LNCaP clone FGC (cell line): ENCODE data around the gene TRIM29.
A peak's percentile ranks its signal among the peaks of the same experiment; 100 is the strongest.
"Not testable (repeated sequence)": the region's sequence is repeated elsewhere in the genome, so short reads cannot be mapped to it uniquely, and the experiment has no call there.

Experiments used
- DNase-seq: peaks from one replicate; pipeline ENCODE4 v3.0.0-alpha.2; 2011; ENCODE audit warnings: low read depth
- H3K4me3 ChIP-seq: 2 replicates; pipeline ENCODE4 v1.5.1; 2011; ENCODE audit warnings: mild to moderate bottlenecking, low read depth, low read length, control low read depth
- TF ChIP-seq, protein P1 (sequence below): IDR thresholded peaks from 2 replicates; pipeline ENCODE4 v1.5.1; 2012; ENCODE audit warnings: mild to moderate bottlenecking; ENCODE audit not compliant: control insufficient read depth, insufficient read depth; ENCODE audit errors: extremely low read depth

The TRIM29 gene

DNA sequence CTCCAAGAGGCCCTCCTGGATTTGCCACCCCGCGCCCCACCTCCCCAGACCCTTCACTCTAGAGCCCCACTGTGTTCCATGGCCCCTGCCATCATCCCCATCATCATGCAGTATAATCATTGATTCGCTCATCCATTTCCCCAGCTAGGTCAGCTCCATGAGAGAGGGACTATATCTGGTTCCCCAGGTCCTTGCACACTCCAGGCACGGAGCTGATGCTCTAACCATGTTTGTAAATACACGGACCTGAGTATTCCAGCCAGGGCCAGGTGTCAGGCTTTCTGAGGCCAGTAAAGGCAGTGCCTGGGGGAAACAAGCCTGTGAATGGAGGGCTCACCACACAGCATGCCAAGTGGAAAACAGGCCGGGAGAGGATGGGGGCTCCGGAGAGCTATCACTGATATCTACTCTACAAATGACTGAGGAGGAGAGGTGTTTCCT is 45.8 kb upstream of the TRIM29 start:
- TF ChIP-seq, protein P1, sequence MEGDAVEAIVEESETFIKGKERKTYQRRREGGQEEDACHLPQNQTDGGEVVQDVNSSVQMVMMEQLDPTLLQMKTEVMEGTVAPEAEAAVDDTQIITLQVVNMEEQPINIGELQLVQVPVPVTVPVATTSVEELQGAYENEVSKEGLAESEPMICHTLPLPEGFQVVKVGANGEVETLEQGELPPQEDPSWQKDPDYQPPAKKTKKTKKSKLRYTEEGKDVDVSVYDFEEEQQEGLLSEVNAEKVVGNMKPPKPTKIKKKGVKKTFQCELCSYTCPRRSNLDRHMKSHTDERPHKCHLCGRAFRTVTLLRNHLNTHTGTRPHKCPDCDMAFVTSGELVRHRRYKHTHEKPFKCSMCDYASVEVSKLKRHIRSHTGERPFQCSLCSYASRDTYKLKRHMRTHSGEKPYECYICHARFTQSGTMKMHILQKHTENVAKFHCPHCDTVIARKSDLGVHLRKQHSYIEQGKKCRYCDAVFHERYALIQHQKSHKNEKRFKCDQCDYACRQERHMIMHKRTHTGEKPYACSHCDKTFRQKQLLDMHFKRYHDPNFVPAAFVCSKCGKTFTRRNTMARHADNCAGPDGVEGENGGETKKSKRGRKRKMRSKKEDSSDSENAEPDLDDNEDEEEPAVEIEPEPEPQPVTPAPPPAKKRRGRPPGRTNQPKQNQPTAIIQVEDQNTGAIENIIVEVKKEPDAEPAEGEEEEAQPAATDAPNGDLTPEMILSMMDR, result no peak
- DNase-seq, result no peak
- no peak overlapping the region for H3K4me3 ChIP-seq

GRCh38 chr11:120182790-120183491 is 45.0 kb upstream of the TRIM29 start:
- no peak for DNase-seq
- TF ChIP-seq, protein P1, result peak; percentile 37
- no peak overlapping the region for H3K4me3 ChIP-seq

DNA sequence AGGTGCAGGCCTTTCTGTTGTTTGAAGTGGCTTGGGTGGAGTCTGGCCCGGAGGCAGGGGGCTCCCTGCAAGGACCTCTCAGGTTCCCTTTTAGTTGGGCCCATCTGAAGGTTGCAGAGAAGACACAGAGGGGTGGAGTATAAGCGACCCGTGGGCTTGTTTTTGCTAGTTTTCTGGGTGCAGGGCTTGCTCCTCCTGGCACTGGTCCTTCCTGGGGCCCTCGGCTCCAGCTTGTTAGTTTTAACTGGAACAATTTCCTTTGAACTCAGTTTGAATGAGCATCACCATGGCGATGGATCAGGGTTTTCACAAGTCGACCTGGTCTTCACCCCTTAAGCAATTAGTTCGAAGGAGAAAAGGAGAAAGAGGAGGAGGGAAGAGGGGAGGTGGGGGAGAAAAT is 44.5 kb upstream of the TRIM29 start:
- H3K4me3 ChIP-seq, result no peak overlapping the region
- DNase-seq, result no peak
- TF ChIP-seq, protein P1, result no peak

DNA sequence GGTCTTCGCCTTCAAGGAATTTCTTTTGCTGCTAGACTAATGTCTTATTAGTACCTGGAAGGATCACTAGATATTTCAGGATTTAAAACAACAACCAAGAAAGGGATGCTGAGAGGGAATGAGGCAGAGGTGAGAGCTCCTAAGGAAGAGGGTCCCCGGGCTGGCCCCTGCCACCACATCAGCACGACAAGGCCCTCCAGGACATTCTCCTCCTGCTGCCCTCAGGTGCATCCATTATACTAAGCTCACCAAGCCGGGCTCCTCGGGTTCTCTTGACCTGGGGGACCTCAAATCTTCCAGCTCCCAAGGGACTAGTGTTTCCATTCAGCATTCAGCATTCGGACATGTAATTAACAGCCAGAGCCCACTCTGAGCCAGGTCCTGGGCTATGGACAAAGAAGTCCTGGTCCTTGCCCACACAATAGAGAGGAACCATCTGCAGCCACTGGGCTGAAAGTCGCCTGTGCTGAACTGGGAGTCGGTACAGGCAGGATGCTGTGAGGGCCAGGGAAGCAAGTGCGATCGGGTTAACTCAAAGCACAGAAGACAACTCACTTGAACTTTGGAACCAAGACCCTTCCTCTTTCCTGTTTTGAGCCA is 43.6 kb upstream of the TRIM29 start:
- DNase-seq, result no peak
- TF ChIP-seq, protein P1, result no peak
- no peak overlapping the region for H3K4me3 ChIP-seq

DNA sequence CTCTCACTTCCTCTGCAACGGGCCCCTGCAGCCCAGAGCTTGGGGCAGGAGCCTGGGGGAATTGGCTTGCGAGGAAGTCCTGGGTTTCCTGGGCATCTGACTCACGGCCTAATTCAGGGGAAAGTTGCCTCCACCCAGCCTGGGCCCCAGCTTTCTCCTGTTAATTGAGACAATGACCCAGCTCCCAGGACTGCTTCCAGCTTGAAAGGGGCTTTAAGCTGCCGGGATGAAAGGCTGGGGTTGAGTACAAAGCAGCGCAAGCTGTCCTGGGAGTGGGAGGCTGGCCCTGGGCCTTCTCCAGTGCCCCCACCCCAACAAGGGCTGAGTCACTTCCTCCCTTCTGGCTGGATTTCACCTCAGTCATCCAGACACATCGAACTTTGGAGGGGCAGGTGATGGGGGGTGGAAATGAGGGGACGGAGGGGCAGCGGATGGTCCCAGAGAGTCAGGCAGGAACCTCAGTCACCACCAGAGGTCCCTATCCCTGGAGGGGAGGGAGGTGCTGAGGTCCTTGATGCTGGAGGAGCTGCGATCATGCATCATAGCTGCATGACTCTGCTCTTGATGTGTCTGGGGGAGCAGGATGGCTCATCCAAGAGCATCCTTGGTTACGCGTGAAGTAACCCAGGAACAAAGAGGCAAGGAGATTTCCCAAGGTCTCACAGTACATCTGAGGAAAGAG is 42.8 kb upstream of the TRIM29 start:
- no peak for DNase-seq
- TF ChIP-seq, protein P1, result no peak
- no peak overlapping the region for H3K4me3 ChIP-seq

DNA sequence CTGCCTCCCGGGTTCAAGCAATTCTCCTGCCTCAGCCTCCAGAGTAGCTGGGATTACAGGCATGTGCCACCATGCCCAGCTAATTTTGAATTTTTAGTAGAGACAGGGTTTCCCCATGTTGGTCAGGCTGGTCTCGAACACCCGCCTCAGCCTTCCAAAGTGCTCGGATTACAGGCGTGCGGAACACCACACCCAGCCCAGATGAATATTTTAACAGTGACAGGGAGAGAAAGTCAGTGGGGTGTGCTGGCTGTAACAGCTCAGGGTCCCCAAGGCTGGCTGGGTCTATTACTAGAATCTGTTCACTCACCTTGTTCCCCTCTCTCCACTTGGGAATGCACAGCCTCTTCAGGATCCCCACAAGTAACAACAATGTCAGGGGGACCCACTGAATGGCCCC is 42.1 kb upstream of the TRIM29 start:
- not testable (repeated sequence) for H3K4me3 ChIP-seq, DNase-seq

DNA sequence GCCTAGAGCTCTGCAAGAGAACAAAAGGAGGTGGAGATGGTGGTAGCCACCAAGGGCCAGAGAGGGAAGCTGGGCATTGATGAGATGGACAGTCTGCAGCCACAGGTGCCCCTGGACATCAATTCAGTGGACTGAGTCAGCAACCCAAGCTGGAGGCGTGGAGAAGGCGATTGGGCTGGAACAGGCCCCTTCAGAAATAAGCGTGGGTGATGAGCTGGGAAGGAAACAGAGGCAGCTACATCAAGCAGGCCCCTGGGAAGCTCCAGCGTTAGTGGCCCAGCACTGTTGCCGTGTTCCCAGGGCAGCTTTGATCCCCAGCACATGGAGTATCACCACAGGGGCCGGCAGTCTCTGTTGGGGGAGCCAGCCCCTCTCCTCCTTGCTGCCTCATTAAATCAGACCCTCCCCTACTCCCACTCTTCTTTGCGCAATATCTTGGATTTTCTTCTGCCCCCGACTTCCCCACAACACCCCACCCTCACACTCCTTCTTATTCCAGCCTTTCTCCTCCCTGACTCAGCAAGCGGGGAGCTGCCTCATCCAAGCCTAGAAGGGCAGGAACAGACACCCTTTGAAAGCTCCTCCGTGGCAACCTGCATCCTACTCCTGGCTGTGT is 41.3 kb upstream of the TRIM29 start:
- no peak overlapping the region for H3K4me3 ChIP-seq
- DNase-seq, result no peak
- TF ChIP-seq, protein P1, result no peak
